ENCODE results near the gene MS4A14. TPM values are rescaled to one million over a fixed set of nuclear protein-coding genes. Genes with fewer than 3 reads are reported as not detected.

The MS4A14 gene
- total and polyA plus RNA-seq, 9 of the 15 experiments (the other 6 are each of a cell fraction or from before 2014, with no cell fraction given) = not detected

- H3K4me1 ChIP-seq (replicated peaks in 1 of 2; ENCODE audit: control insufficient read depth in 2 of 2, insufficient read depth in 2 of 2, low read length in 2 of 2) = no peaks in the 10 kb centered on the region
- WGBS (ENCODE audit: insufficient coverage, low coverage, missing lambda C conversion rate) = 1% methylated on average over 19 of the region's 19 CpGs
- no peaks in the 10 kb centered on the region for H3K36me3 ChIP-seq (ENCODE audit: control insufficient read depth, insufficient read depth, low read length)
- H3K27ac ChIP-seq (ENCODE audit: extremely low read depth, low read depth, low read length) = no peak overlapping the region
- H3K79me2 ChIP-seq (ENCODE audit: control insufficient read depth, insufficient read depth, low read length) = no peaks in the 10 kb centered on the region
- in situ Hi-C loops (cut with MboI) = no loop called here
- peaks cover 0 to 13% of the 10 kb centered on the region in 2 experiments; a peak in 2 of 5 replicates for H3K27me3 ChIP-seq (ENCODE audit: control insufficient read depth in 2 of 2, insufficient read depth in 2 of 2, low read length in 2 of 2)
- no peak for TF ChIP-seq BCL6 (CRISPR knock-in tag; IDR thresholded peaks at IDR 0.05)
- TF ChIP-seq REST (IDR thresholded peaks at IDR 0.05; ENCODE audit: borderline replicate concordance) = no peak
- TF ChIP-seq REST (CRISPR knock-in tag; IDR thresholded peaks at IDR 0.05; ENCODE audit: low read depth) = no peak
- no peak for TF ChIP-seq DLX4 (CRISPR knock-in tag; IDR thresholded peaks at IDR 0.05)
- TF ChIP-seq CGGBP1 (CRISPR knock-in tag; IDR thresholded peaks at IDR 0.05) = no peak
- no peak overlapping the region for H3K4me2 ChIP-seq (ENCODE audit: insufficient read depth, low read length)
- no peak for ATAC-seq
- no peak overlapping the region for H2AFZ ChIP-seq (ENCODE audit: low read depth, low read length)
- ChIA-PET POLR2A (no interaction called here), CTCF (ENCODE audit: low intra/inter-chr PET ratio) (no interaction called here)
- H3K9me1 ChIP-seq (ENCODE audit: control insufficient read depth, insufficient read depth, low read length) = no peaks in the 10 kb centered on the region
- BruUV-seq (replicated peaks) = no TSS peak
- no peak overlapping the region for H3K9ac ChIP-seq (ENCODE audit: insufficient read depth in 1 of 2, low read depth in 2 of 2, low read length in 2 of 2)
- intact Hi-C loops (cut with micrococcal nuclease) = no loop called here
- no peaks in the 10 kb centered on the region for H4K20me1 ChIP-seq (replicated peaks; ENCODE audit: control insufficient read depth, insufficient read depth, low read length)
- no peak for DNase-seq (ENCODE audit: extremely low read depth in 1 of 4, low spot score in 3 of 4)
- H3K9me3 ChIP-seq (replicated peaks; ENCODE audit: control insufficient read depth, insufficient read depth, low read depth, low read length) = no peaks in the 10 kb centered on the region
- H3K4me3 ChIP-seq = no peak overlapping the region
- FAIRE-seq = no peak
These were observed 28.4 kb upstream of the MS4A14 start for GRCh38 chr11:60367896-60368295.

Data from K562 (cell line).